ENCODE measurements around the gene HAGHL. TPM values are rescaled to one million over a fixed set of nuclear protein-coding genes. Genes with fewer than 3 reads are reported as not detected.

HAGHL gene
- total and polyA plus RNA-seq, 2 of the 8 experiments (the other 6 are each of a cell fraction or from before 2014, with no cell fraction given) = 26.6 to 26.9 TPM

DNA sequence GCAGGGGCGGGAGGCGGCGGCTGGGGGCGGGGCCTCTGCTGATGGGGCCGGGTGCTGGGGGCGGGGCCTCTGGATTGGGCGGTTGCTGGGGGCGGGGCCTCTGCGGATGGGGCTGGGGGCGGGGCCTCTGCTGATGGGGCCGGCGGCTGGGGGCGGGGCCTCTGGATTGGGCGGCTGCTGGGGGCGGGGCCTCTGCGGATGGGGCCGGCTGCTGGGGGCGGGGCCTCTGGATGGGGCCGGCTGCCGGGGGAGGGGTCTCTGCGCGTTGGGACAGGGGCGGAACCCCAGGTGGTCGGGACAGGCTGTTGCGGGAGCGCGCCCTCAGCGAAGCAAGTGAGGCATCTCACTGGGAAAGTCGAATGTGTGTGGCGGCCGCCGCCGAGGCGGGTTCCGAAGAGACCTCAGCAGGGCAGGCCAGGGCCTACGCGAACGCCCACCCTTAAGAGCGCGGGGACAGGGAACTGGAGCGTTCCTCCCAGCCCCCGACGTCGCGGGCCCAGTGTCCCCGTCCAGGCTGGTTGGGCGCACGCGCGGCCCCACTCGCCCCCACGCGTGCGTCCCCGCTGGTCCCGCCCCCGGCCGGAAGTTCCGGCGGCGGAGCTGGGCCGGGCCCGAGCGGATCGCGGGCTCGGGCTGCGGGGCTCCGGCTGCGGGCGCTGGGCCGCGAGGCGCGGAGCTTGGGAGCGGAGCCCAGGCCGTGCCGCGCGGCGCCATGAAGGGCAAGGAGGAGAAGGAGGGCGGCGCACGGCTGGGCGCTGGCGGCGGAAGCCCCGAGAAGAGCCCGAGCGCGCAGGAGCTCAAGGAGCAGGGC lies 46.9 kb upstream of the HAGHL start, which contains the start of gene STUB1 (continued):
- no peak for TF ChIP-seq RNF2 (IDR thresholded peaks at IDR 0.05; ENCODE audit: borderline replicate concordance, low read depth, low read length, missing control alignments, poor library complexity, severe bottlenecking)
- no peak for TF ChIP-seq BRCA1 (IDR thresholded peaks at IDR 0.05; ENCODE audit: low read depth, low read length)
- no peak for TF ChIP-seq SIX5 (IDR thresholded peaks at IDR 0.05; ENCODE audit: low read depth, low read length)
- TF ChIP-seq SP4 (IDR thresholded peaks at IDR 0.05; ENCODE audit: low read length) = no peak
- TF ChIP-seq RAD21 (IDR thresholded peaks at IDR 0.05 in 1 of 2, conservative IDR thresholded peaks at IDR 0.05 in 1 of 2; ENCODE audit: low read depth in 2 of 2, low read length in 2 of 2) = no peak
- 0 out of 2 replicates have a peak, but pooled peaks have one; percentile 10 for TF ChIP-seq KDM1A (IDR thresholded peaks at IDR 0.05; ENCODE audit: borderline replicate concordance, low read length)
- no peak for TF ChIP-seq TAF7 (optimal IDR thresholded peaks at IDR 0.05; ENCODE audit: borderline replicate concordance, low read depth, low read length)
- no peak for TF ChIP-seq SIRT6 (IDR thresholded peaks at IDR 0.05; ENCODE audit: low read length)
- no peak for TF ChIP-seq CEBPB (IDR thresholded peaks at IDR 0.05; ENCODE audit: low read depth, low read length)
- no peak for TF ChIP-seq GTF2F1 (IDR thresholded peaks at IDR 0.05; ENCODE audit: borderline replicate concordance, low read depth, low read length)
- no peak for TF ChIP-seq E2F6 (IDR thresholded peaks at IDR 0.05)
- TF ChIP-seq ZNF274 (IDR thresholded peaks at IDR 0.05; ENCODE audit: borderline replicate concordance, extremely low read depth, low read length) = no peak
- no peak for TF ChIP-seq EGR1 (IDR thresholded peaks at IDR 0.05; ENCODE audit: borderline replicate concordance, low read depth, low read length)
- no peak for TF ChIP-seq CBX5 (IDR thresholded peaks at IDR 0.05; ENCODE audit: low read depth, low read length)
- no peak for TF ChIP-seq ATF3 (IDR thresholded peaks at IDR 0.05; ENCODE audit: insufficient read depth, low read depth, low read length)
- TF ChIP-seq RBBP5 (IDR thresholded peaks at IDR 0.05; ENCODE audit: borderline replicate concordance, low read depth, low read length) = peak; percentile 87; the same call in 1 of the 2 replicates
- peak; percentile 51; the same call in 1 of the 2 replicates for TF ChIP-seq TBP (IDR thresholded peaks at IDR 0.05; ENCODE audit: low read depth, low read length)
- TF ChIP-seq CREB1 (IDR thresholded peaks at IDR 0.05) = no peak; the same call in 1 of the 2 replicates
- TF ChIP-seq SRF (IDR thresholded peaks at IDR 0.05; ENCODE audit: low read depth, low read length) = no peak
- no peak for TF ChIP-seq GABPA (IDR thresholded peaks at IDR 0.05; ENCODE audit: borderline replicate concordance, insufficient read depth, low read length)
- no peak for TF ChIP-seq RXRA (IDR thresholded peaks at IDR 0.05; ENCODE audit: insufficient read depth, low read depth, low read length)
- TF ChIP-seq CHD1 (IDR thresholded peaks at IDR 0.05; ENCODE audit: low read depth, low read length) = no peak
- TF ChIP-seq POLR2AphosphoS5 (IDR thresholded peaks at IDR 0.05; ENCODE audit: low read depth, low read length) = 0 out of 2 replicates have a peak, but pooled peaks have one; percentile 15

Data from H1 (cell line).